Osteoblast (primary cell): ENCODE data around the gene DMRT3. TPM values are rescaled to one million over a fixed set of nuclear protein-coding genes. Genes with fewer than 3 reads are reported as not detected.

Experiments
- DNase-seq: peaks from one replicate; pipeline ENCODE4 v3.0.0; 2011; ENCODE audit warnings: low spot score, mixed read lengths; ENCODE audit not compliant: insufficient read length; ENCODE audit errors: missing footprints
- H2AFZ ChIP-seq: 2 replicates; pipeline ENCODE4 v1.6.0; 2011; ENCODE audit warnings: mild to moderate bottlenecking, low read length
- H3K27ac ChIP-seq: 2 replicates; pipeline ENCODE4 v1.5.1; 2011; ENCODE audit warnings: mild to moderate bottlenecking, low read depth, low read length, moderate library complexity
- H3K27me3 ChIP-seq: 2 replicates; pipeline ENCODE4 v1.6.0; 2012; ENCODE audit warnings: mild to moderate bottlenecking, control low read depth, inconsistent platforms, low read length, moderate library complexity; ENCODE audit not compliant: insufficient read depth
- H3K36me3 ChIP-seq: 2 replicates; pipeline ENCODE4 v1.5.1; 2011; ENCODE audit warnings: mild to moderate bottlenecking, low read length, control low read depth, moderate library complexity; ENCODE audit not compliant: insufficient read depth
- H3K4me1 ChIP-seq: 2 replicates; pipeline ENCODE4 v1.5.1; 2011; ENCODE audit warnings: mild to moderate bottlenecking, low read length, control low read depth, moderate library complexity; ENCODE audit not compliant: insufficient read depth
- H3K4me2 ChIP-seq: 2 replicates; pipeline ENCODE4 v1.6.0; 2011; ENCODE audit warnings: mild to moderate bottlenecking, low read length; ENCODE audit not compliant: insufficient read depth
- H3K4me3 ChIP-seq: fragments of 200-600 bp; sonication (generic); 3 replicates; pipeline ENCODE4 v1.5.1; 2012; ENCODE audit warnings: mild to moderate bottlenecking, low read length, inconsistent platforms; ENCODE audit not compliant: insufficient read depth
- H3K79me2 ChIP-seq: 2 replicates; pipeline ENCODE4 v1.6.0; 2012; ENCODE audit warnings: mild to moderate bottlenecking, low read length, control low read depth, inconsistent platforms; ENCODE audit not compliant: insufficient read depth
- H3K9me3 ChIP-seq: 2 replicates; pipeline ENCODE4 v1.5.1; 2011; ENCODE audit warnings: low read depth, low read length, control low read depth
- H4K20me1 ChIP-seq: 2 replicates; pipeline ENCODE4 v1.6.0; 2012; ENCODE audit warnings: mild to moderate bottlenecking, low read length, control low read depth; ENCODE audit not compliant: insufficient read depth
- CTCF ChIP-seq: IDR thresholded peaks from 2 replicates; pipeline ENCODE4 v1.5.1; 2011; ENCODE audit warnings: mild to moderate bottlenecking, low read depth, low read length, moderate library complexity; ENCODE audit errors: extremely low read depth
- total RNA-seq: library from RNA; depleted of rRNA; stranded (reverse); fragments of >200 nt; gene quantifications from 2 replicates; pipeline ENCODE4 v1.2.3, GENCODE V29; 2012

Gene DMRT3
- total RNA-seq, 1 donor, result not detected

GRCh38 chr9:948497-948896, 28.0 kb upstream of the DMRT3 start:
- TF ChIP-seq CTCF, result no peak
- no peaks in the 10 kb centered on the region for H4K20me1 ChIP-seq
- no peaks in the 10 kb centered on the region for H3K36me3 ChIP-seq
- no peak overlapping the region for H3K4me3 ChIP-seq
- H3K9me3 ChIP-seq, result no peaks in the 10 kb centered on the region
- no peaks in the 10 kb centered on the region for H3K27me3 ChIP-seq
- H3K27ac ChIP-seq, result no peak overlapping the region
- H2AFZ ChIP-seq, result no peak overlapping the region
- no peaks in the 10 kb centered on the region for H3K79me2 ChIP-seq
- H3K4me1 ChIP-seq, result no peaks in the 10 kb centered on the region
- no peak overlapping the region for H3K4me2 ChIP-seq
- no peak for DNase-seq

GRCh38 chr9:950139-950538, 26.3 kb upstream of the DMRT3 start:
- no peaks in the 10 kb centered on the region for H3K4me1 ChIP-seq
- no peaks in the 10 kb centered on the region for H3K27me3 ChIP-seq
- no peaks in the 10 kb centered on the region for H3K36me3 ChIP-seq
- H2AFZ ChIP-seq, result no peak overlapping the region
- no peaks in the 10 kb centered on the region for H4K20me1 ChIP-seq
- DNase-seq, result no peak
- no peaks in the 10 kb centered on the region for H3K9me3 ChIP-seq
- no peak overlapping the region for H3K4me2 ChIP-seq
- H3K27ac ChIP-seq, result no peak overlapping the region
- TF ChIP-seq CTCF, result no peak
- H3K79me2 ChIP-seq, result no peaks in the 10 kb centered on the region
- H3K4me3 ChIP-seq, result no peak overlapping the region

- Histone ChIP-seq H3K79me2 (no peaks in the 10 kb centered on the region), H3K4me2 (no peak overlapping the region), H3K4me3 (no peak overlapping the region), H3K9me3 (no peaks in the 10 kb centered on the region), H2AFZ (no peak overlapping the region), H3K4me1 (no peaks in the 10 kb centered on the region), H3K36me3 (no peaks in the 10 kb centered on the region), H3K27me3 (no peaks in the 10 kb centered on the region), H3K27ac (no peak overlapping the region), H4K20me1 (no peaks in the 10 kb centered on the region)
- no peak for DNase-seq
- TF ChIP-seq CTCF, result no peak
These were observed 23.9 kb upstream of the DMRT3 start for GRCh38 chr9:952546-952945.

GRCh38 chr9:959105-959504, 17.4 kb upstream of the DMRT3 start:
- no peaks in the 10 kb centered on the region for H3K9me3 ChIP-seq
- no peaks in the 10 kb centered on the region for H3K79me2 ChIP-seq
- no peaks in the 10 kb centered on the region for H3K36me3 ChIP-seq
- no peak overlapping the region for H2AFZ ChIP-seq
- no peak overlapping the region for H3K27ac ChIP-seq
- no peaks in the 10 kb centered on the region for H4K20me1 ChIP-seq
- H3K4me2 ChIP-seq, result no peak overlapping the region
- TF ChIP-seq CTCF, result no peak
- no peak for DNase-seq
- no peak overlapping the region for H3K4me3 ChIP-seq
- H3K4me1 ChIP-seq, result no peaks in the 10 kb centered on the region
- no peaks in the 10 kb centered on the region for H3K27me3 ChIP-seq
